ENCODE results near the gene DEPDC7. TPM values are rescaled to one million over a fixed set of nuclear protein-coding genes. Genes with fewer than 3 reads are reported as not detected.

The DEPDC7 gene
- total and polyA plus RNA-seq, 2 of the 4 experiments (the other 2 are of a cell fraction) = 7.4 to 9.7 TPM

DNA sequence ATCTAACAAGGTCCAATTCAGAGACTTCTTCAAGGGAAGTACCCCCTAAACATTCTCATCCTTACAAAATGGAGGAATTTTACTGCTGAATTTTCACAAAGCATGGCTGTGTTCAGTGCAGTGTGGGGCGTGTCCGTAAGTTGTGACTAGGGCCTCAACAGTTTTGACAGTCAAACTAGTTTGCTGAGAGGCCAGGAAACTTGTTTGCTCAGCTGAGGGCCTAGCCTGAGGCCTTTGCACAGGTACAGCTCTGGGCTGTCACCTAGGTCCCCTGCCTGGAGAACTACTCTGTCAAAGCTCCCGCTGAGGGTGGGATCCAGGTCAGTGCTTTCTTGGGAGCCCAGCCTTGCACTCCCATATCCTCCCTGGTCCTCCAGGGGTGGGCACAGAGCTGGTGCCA is 51.6 kb downstream of the DEPDC7 start (continued):
- TF ChIP-seq SMC3 (IDR thresholded peaks at IDR 0.05; ENCODE audit: low read depth, low read length) = no peak
- TF ChIP-seq MAZ (IDR thresholded peaks at IDR 0.05; ENCODE audit: borderline replicate concordance, low read depth, low read length) = no peak
- no peak for TF ChIP-seq CHD1 (IDR thresholded peaks at IDR 0.05; ENCODE audit: low read depth, low read length)

DNA sequence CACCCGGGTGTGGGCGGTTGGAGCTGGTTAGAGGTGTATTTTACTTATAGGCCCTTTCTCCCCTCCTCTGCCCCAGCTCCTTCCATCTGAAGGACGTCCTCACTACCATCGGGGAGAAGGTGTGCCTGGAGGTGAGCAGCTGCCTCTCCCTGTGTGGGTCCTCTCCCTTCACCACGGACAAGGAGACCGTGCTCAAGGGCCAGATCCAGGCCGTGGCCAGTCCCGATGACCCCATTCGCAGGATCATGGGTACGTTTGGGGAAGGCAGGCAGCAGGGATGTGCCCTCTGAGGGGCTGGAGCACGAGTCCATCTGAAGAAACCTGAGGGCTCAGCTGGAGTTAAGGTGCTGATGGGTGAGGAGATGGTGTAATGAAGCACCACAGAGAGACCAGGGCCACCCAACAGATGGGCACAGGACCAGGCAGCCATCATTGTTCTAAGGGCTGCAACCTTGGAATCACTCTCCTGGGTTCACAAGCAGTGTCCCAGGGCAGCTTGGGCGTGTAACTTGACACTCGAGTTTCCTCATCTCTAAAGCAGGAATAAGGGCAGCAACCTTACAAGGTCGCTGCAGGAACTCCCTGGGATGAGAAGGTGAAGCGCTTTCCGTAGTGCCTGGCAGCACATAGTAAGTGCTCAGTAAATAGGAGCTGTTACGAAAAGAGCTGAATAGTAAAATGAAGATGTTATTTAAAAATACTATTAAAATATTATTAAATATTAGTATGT is 53.1 kb downstream of the DEPDC7 start:
- dilution Hi-C loops (cut with HindIII; ENCODE audit: low sequenced_read_pairs, unreplicated experiment) (no loop called here), intact Hi-C loops (cut with micrococcal nuclease) (no loop called here), in situ Hi-C loops (cut with MboI; ENCODE audit: low sequenced_read_pairs) (loop anchor here (25.0 kb wide), 2 partner anchors 231 to 481 kb away; partner anchors contain the start of genes EIF3M and PRRG4)
- no peak overlapping the region for H2BK15ac ChIP-seq (ENCODE audit: low read depth, low read length)
- H2BK5ac ChIP-seq (ENCODE audit: low read depth, low read length, poor library complexity, severe bottlenecking) = no peak overlapping the region
- H4K91ac ChIP-seq (ENCODE audit: insufficient read depth, low read depth, low read length) = no peak overlapping the region
- H3K4me3 ChIP-seq (ENCODE audit: insufficient read depth, low read depth, low read length) = no peak overlapping the region
- BruUV-seq (replicated peaks) = no TSS peak
- no peak overlapping the region for H3K18ac ChIP-seq (ENCODE audit: low read depth, low read length)
- ATAC-seq (ENCODE audit: low read depth) (no peak), DNase-seq (no peak)
- no peaks in the 10 kb centered on the region for H3K27me3 ChIP-seq (ENCODE audit: control insufficient read depth, insufficient read depth, low read length)
- ChIA-PET POLR2A (ENCODE audit: unreplicated experiment) (interaction anchor here (0.6 kb wide), 1 partner anchor 176 kb away, joined by 5 read pairs; the partner anchor contains the start of gene QSER1), CTCF (no interaction called here)
- no peak overlapping the region for H3K56ac ChIP-seq (ENCODE audit: extremely low read depth, insufficient read depth, low read length)
- H3K23ac ChIP-seq (ENCODE audit: low read depth, low read length) = no peak overlapping the region
- H2BK20ac ChIP-seq (ENCODE audit: low read depth, low read length) = no peak overlapping the region
- no peaks in the 10 kb centered on the region for H4K20me1 ChIP-seq (ENCODE audit: insufficient read depth, low read length)
- H2BK120ac ChIP-seq (ENCODE audit: low read depth, low read length) = no peak overlapping the region
- H4K8ac ChIP-seq (ENCODE audit: low read depth in 2 of 2, low read length in 2 of 2) = no peak overlapping the region
- 0 out of 4 replicates have a peak, but pooled peaks cover 0 to 5% of the 10 kb centered on the region in 2 experiments for H3K79me1 ChIP-seq (ENCODE audit: low read depth in 1 of 2, low read length in 2 of 2)
- peaks cover 7% of the 10 kb centered on the region; the same call in 1 of the 2 replicates for H3K9me1 ChIP-seq (ENCODE audit: insufficient read depth, low read length)
- H3K4me1 ChIP-seq (ENCODE audit: control insufficient read depth, insufficient read depth, low read length) = 0 out of 2 replicates have a peak, but pooled peaks cover 1% of the 10 kb centered on the region
- no peak overlapping the region for H3K4me2 ChIP-seq (ENCODE audit: low read depth, low read length)
- no peak overlapping the region for H3K9ac ChIP-seq (ENCODE audit: low read depth, low read length)
- WGBS, 2 experiments (ENCODE audit: extremely low coverage in 2 of 2, insufficient read length in 1 of 2) = no CpG with 5 or more reads among the region's 17 CpGs
- TF ChIP-seq, protein P1, sequence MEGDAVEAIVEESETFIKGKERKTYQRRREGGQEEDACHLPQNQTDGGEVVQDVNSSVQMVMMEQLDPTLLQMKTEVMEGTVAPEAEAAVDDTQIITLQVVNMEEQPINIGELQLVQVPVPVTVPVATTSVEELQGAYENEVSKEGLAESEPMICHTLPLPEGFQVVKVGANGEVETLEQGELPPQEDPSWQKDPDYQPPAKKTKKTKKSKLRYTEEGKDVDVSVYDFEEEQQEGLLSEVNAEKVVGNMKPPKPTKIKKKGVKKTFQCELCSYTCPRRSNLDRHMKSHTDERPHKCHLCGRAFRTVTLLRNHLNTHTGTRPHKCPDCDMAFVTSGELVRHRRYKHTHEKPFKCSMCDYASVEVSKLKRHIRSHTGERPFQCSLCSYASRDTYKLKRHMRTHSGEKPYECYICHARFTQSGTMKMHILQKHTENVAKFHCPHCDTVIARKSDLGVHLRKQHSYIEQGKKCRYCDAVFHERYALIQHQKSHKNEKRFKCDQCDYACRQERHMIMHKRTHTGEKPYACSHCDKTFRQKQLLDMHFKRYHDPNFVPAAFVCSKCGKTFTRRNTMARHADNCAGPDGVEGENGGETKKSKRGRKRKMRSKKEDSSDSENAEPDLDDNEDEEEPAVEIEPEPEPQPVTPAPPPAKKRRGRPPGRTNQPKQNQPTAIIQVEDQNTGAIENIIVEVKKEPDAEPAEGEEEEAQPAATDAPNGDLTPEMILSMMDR (conservative IDR thresholded peaks at IDR 0.05; ENCODE audit: low read depth, low read length) = no peak
- TF ChIP-seq MAFK (IDR thresholded peaks at IDR 0.05; ENCODE audit: low read depth, low read length) = no peak
- TF ChIP-seq NFE2L2 (IDR thresholded peaks at IDR 0.05; ENCODE audit: low read depth, low read length) = no peak
- TF ChIP-seq BHLHE40 (IDR thresholded peaks at IDR 0.05; ENCODE audit: low read depth, low read length) = no peak
- TF ChIP-seq RAD21 (IDR thresholded peaks at IDR 0.05; ENCODE audit: low read length) = no peak
- no peak for TF ChIP-seq MAZ (IDR thresholded peaks at IDR 0.05; ENCODE audit: borderline replicate concordance, low read depth, low read length)
- no peak for TF ChIP-seq MXI1 (IDR thresholded peaks at IDR 0.05; ENCODE audit: borderline replicate concordance, low read depth, low read length)
- no peak overlapping the region for H3K14ac ChIP-seq (replicated peaks; ENCODE audit: low read depth, low read length)
- no peak overlapping the region for H3K4ac ChIP-seq (ENCODE audit: low read depth, low read length)
- H3K9me3 ChIP-seq (ENCODE audit: control insufficient read depth, insufficient read depth, low read length) = no peaks in the 10 kb centered on the region
- H2AK5ac ChIP-seq (ENCODE audit: low read depth, low read length) = no peak overlapping the region
- H2AFZ ChIP-seq (replicated peaks; ENCODE audit: low read length, poor library complexity) = no peak overlapping the region
- H3K27ac ChIP-seq (ENCODE audit: insufficient read depth, low read length) = no peak overlapping the region
- no peak overlapping the region for H4K5ac ChIP-seq (ENCODE audit: low read depth, low read length)
- H2AK9ac ChIP-seq (replicated peaks; ENCODE audit: low read depth, low read length, poor library complexity) = peak overlapping the region; percentile 63
- peaks cover 49% of the 10 kb centered on the region for H3K36me3 ChIP-seq (ENCODE audit: control insufficient read depth, insufficient read depth, low read length)

Measured in IMR-90 (cell line).